Liver (tissue), 9 donors: Measurements from ENCODE around the gene RAB34. TPM values are rescaled to one million over a fixed set of nuclear protein-coding genes. Genes with fewer than 3 reads are reported as not detected.

Experiments used
- DNase-seq: peaks from one replicate; pipeline ENCODE4 v3.0.0-alpha.2; 2017; ENCODE audit warnings: low spot score
- H3K27ac ChIP-seq, 2 donors: one replicate each; pipeline ENCODE4 v1.7.0; 2013; ENCODE audit warnings: inconsistent platforms in 2 of 2, low read length in 2 of 2, control low read depth in 1 of 2, low read depth in 1 of 2, mild to moderate bottlenecking in 1 of 2
- H3K27me3 ChIP-seq, 4 donors: one replicate each; pipeline versions ENCODE4 v1.6.1 to v1.7.0; 2013; ENCODE audit warnings: low read length in 3 of 4, inconsistent platforms in 1 of 4, mild to moderate bottlenecking in 1 of 4, moderate library complexity in 1 of 4; ENCODE audit not compliant: control insufficient read depth in 4 of 4, insufficient read depth in 4 of 4
- H3K36me3 ChIP-seq, 4 donors: one replicate each; pipeline versions ENCODE4 v1.6.1 to v1.7.0; 2013; ENCODE audit warnings: low read length in 3 of 4, mild to moderate bottlenecking in 3 of 4, low read depth in 1 of 4, moderate library complexity in 1 of 4; ENCODE audit not compliant: control insufficient read depth in 4 of 4, insufficient read depth in 3 of 4
- H3K4me1 ChIP-seq, 4 donors: one replicate each; pipeline versions ENCODE4 v1.6.1 to v1.7.0; 2013; ENCODE audit warnings: low read length in 3 of 4, mild to moderate bottlenecking in 3 of 4, moderate library complexity in 1 of 4; ENCODE audit not compliant: control insufficient read depth in 4 of 4, insufficient read depth in 4 of 4
- H3K4me3 ChIP-seq, 3 donors: one replicate each; pipeline versions ENCODE4 v1.6.1 to v1.7.0; 2013; ENCODE audit warnings: low read length in 3 of 3, control low read depth in 1 of 3, low read depth in 1 of 3, mild to moderate bottlenecking in 1 of 3
- H3K9ac ChIP-seq, 2 donors: one replicate each; pipeline ENCODE4 v1.7.0; 2013; ENCODE audit warnings: low read length in 2 of 2, mild to moderate bottlenecking in 2 of 2, moderate library complexity in 2 of 2, control low read depth in 1 of 2, low read depth in 1 of 2
- H3K9me3 ChIP-seq, 4 donors: one replicate each; pipeline versions ENCODE4 v1.6.1 to v1.7.0; 2013; ENCODE audit warnings: low read length in 3 of 4; ENCODE audit not compliant: control insufficient read depth in 4 of 4
- CTCF ChIP-seq: fragments of 150-350 bp; IDR thresholded peaks from 2 replicates; pipeline ENCODE4 v1.5.1; 2017; ENCODE audit warnings: improper control_type of control experiment, low read depth, low read length; ENCODE audit not compliant: missing input control
- EGR1 ChIP-seq, 2 donors: IDR thresholded peaks; 2 replicates each; pipeline ENCODE4 v1.6.1; 2016 to 2018; ENCODE audit warnings: antibody characterized with exemption in 2 of 2, low read depth in 2 of 2
- FOXA1 ChIP-seq: IDR thresholded peaks from 2 replicates; pipeline ENCODE4 v1.6.1; 2016; ENCODE audit warnings: antibody characterized with exemption
- FOXA2 ChIP-seq: IDR thresholded peaks from 2 replicates; pipeline ENCODE4 v1.6.1; 2016; ENCODE audit warnings: antibody characterized with exemption
- GABPA ChIP-seq, 2 donors: IDR thresholded peaks in 1 of 2; conservative IDR thresholded peaks in 1 of 2; 2 replicates each; pipeline ENCODE4 v1.6.1; 2016; ENCODE audit warnings: antibody characterized with exemption in 2 of 2, mild to moderate bottlenecking in 1 of 2, moderate library complexity in 1 of 2
- HNF4A ChIP-seq, 2 donors: conservative IDR thresholded peaks; 2 replicates each; pipeline ENCODE4 v1.6.1; 2016; ENCODE audit warnings: antibody characterized with exemption in 2 of 2, mild to moderate bottlenecking in 2 of 2
- HNF4G ChIP-seq: IDR thresholded peaks from 2 replicates; pipeline ENCODE4 v1.6.1; 2016; ENCODE audit warnings: antibody characterized with exemption
- JUND ChIP-seq, 2 donors: IDR thresholded peaks; 2 replicates each; pipeline ENCODE4 v1.6.1; 2016; ENCODE audit warnings: antibody characterized with exemption in 2 of 2
- NR2F2 ChIP-seq: IDR thresholded peaks from 2 replicates; pipeline ENCODE4 v1.6.1; 2016; ENCODE audit warnings: antibody characterized with exemption
- RAD21 ChIP-seq, 2 donors: IDR thresholded peaks; 2 replicates each; pipeline ENCODE4 v1.6.1; 2016; ENCODE audit warnings: antibody characterized with exemption in 2 of 2, mild to moderate bottlenecking in 2 of 2
- RXRA ChIP-seq, 2 donors: IDR thresholded peaks; 2 replicates each; pipeline ENCODE4 v1.6.1; 2017 to 2018; ENCODE audit warnings: antibody characterized with exemption in 2 of 2, mild to moderate bottlenecking in 1 of 2
- SP1 ChIP-seq: IDR thresholded peaks from 2 replicates; pipeline ENCODE4 v1.6.1; 2018; ENCODE audit warnings: antibody characterized with exemption, mild to moderate bottlenecking
- TAF1 ChIP-seq: conservative IDR thresholded peaks from 2 replicates; pipeline ENCODE4 v1.6.1; 2016; ENCODE audit warnings: antibody characterized with exemption, mild to moderate bottlenecking
- YY1 ChIP-seq: IDR thresholded peaks from 2 replicates; pipeline ENCODE4 v1.6.1; 2016; ENCODE audit warnings: antibody characterized with exemption, mild to moderate bottlenecking
- WGBS: extraction: QIAGEN DNeasy Blood & Tissue Kit; methylation state at CpG from one replicate; pipeline ENCODE4 v1.1.7; 2013; 5-methylcytosine and 5-hydroxymethylcytosine counted together
- polyA plus RNA-seq, 2 donors: library from polyadenylated mRNA; stranded (reverse) in 1 of 2; unstranded in 1 of 2; fragments of 200-250 nt in 1 of 2; fragments of >200 nt in 1 of 2; fragmentation: Nextera tagmentation in 1 of 2; extraction: Ambion mirVana in 1 of 2; gene quantifications; one replicate each; pipeline versions ENCODE4 v1.2.1 to v1.2.3, GENCODE V29; 2013 to 2015
- total RNA-seq, 2 donors: library from RNA; depleted of rRNA; stranded (reverse); fragments of >200 nt; gene quantifications; one replicate each; pipeline ENCODE4 v1.2.3, GENCODE V29; 2014
- TF ChIP-seq, protein P1 (sequence below): IDR thresholded peaks from 2 replicates; pipeline ENCODE4 v1.6.1; 2016; ENCODE audit warnings: antibody characterized with exemption, mild to moderate bottlenecking
- TF ChIP-seq, protein P2 (sequence below): IDR thresholded peaks from 2 replicates; pipeline ENCODE4 v1.6.1; 2016; ENCODE audit warnings: antibody characterized with exemption
- donor health status: healthy.
- donor health status: healthy.
- donor health status: healthy.
- donor health status: healthy.
- donor health status: healthy.

Gene RAB34
- total and polyA plus RNA-seq, 4 donors, result 4.5 to 14.3 (median 7.6) TPM

- H3K4me3 ChIP-seq, result no peak overlapping the region
- TF ChIP-seq, protein P1, sequence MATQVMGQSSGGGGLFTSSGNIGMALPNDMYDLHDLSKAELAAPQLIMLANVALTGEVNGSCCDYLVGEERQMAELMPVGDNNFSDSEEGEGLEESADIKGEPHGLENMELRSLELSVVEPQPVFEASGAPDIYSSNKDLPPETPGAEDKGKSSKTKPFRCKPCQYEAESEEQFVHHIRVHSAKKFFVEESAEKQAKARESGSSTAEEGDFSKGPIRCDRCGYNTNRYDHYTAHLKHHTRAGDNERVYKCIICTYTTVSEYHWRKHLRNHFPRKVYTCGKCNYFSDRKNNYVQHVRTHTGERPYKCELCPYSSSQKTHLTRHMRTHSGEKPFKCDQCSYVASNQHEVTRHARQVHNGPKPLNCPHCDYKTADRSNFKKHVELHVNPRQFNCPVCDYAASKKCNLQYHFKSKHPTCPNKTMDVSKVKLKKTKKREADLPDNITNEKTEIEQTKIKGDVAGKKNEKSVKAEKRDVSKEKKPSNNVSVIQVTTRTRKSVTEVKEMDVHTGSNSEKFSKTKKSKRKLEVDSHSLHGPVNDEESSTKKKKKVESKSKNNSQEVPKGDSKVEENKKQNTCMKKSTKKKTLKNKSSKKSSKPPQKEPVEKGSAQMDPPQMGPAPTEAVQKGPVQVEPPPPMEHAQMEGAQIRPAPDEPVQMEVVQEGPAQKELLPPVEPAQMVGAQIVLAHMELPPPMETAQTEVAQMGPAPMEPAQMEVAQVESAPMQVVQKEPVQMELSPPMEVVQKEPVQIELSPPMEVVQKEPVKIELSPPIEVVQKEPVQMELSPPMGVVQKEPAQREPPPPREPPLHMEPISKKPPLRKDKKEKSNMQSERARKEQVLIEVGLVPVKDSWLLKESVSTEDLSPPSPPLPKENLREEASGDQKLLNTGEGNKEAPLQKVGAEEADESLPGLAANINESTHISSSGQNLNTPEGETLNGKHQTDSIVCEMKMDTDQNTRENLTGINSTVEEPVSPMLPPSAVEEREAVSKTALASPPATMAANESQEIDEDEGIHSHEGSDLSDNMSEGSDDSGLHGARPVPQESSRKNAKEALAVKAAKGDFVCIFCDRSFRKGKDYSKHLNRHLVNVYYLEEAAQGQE, result no peak
- TF ChIP-seq SP1 (no peak), RAD21 (IDR thresholded peaks at IDR 0.05) (no peak), NR2F2 (no peak), JUND (IDR thresholded peaks at IDR 0.05) (no peak), TAF1 (no peak), CTCF (no peak), HNF4A (conservative IDR thresholded peaks at IDR 0.05) (no peak), EGR1 (IDR thresholded peaks at IDR 0.05; ENCODE audit: low read depth in 2 of 2) (no peak), RXRA (IDR thresholded peaks at IDR 0.05) (no peak), FOXA2 (no peak), YY1 (no peak), GABPA (IDR thresholded peaks at IDR 0.05 in 1 of 2, conservative IDR thresholded peaks at IDR 0.05 in 1 of 2) (no peak), FOXA1 (no peak)
- TF ChIP-seq, protein P2, sequence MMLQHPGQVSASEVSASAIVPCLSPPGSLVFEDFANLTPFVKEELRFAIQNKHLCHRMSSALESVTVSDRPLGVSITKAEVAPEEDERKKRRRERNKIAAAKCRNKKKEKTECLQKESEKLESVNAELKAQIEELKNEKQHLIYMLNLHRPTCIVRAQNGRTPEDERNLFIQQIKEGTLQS, result no peak
- H3K27me3 ChIP-seq, result no peaks in the 10 kb centered on the region
- no peak overlapping the region for H3K9ac ChIP-seq
- no peak for DNase-seq
- 68% methylated on average over 7 of the region's 7 CpGs for WGBS
- peaks cover 2 to 28% (median 12%) of the 10 kb centered on the region in 4 donors for H3K36me3 ChIP-seq
- no peak overlapping the region for H3K27ac ChIP-seq
- H3K9me3 ChIP-seq, result no peaks in the 10 kb centered on the region
- H3K4me1 ChIP-seq, result peaks cover 1 to 11% (median 6%) of the 10 kb centered on the region in 4 donors
Observed at GRCh38 chr17:28706471-28707338, 11.0 kb downstream of the RAB34 start.

DNA sequence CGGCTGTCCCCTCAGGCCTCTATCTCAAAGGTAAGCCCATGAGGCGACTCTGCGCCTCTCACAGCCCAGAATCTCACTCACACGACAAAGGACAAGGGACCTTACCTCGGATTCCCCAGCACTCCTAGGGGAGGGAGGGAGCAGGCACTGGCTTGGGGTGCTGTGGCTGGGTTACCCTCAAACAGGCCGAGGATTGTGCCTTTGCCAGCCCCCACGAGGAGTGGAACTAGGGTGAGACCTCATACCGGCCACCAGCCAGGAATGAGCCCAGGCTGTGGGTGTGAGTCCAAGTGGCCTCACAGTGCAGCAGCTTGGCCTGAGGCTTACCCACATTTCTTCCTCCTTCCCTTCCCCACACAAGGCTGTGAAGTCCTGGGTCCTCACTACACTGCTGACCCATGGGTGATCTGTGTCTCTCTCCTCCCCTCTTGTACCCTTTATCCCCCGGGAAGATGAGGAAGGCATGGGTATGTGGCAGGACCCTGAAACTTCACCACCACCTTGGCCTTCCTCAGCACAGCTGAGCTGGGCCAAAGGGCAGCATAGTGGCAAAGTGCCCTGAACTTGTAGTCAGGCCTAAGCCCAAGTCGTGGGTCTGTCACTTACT, 11.8 kb downstream of the RAB34 start:
- no peak overlapping the region for H3K9ac ChIP-seq
- H3K9me3 ChIP-seq, result no peaks in the 10 kb centered on the region
- H3K4me1 ChIP-seq, result peaks cover 0 to 4% (median 2%) of the 10 kb centered on the region in 4 donors
- H3K4me3 ChIP-seq, result no peak overlapping the region
- 86% methylated on average over 10 of the region's 10 CpGs for WGBS
- TF ChIP-seq HNF4G, result no peak
- TF ChIP-seq RXRA (IDR thresholded peaks at IDR 0.05), result no peak
- no peak for TF ChIP-seq SP1
- TF ChIP-seq RAD21 (IDR thresholded peaks at IDR 0.05), result no peak
- no peak for TF ChIP-seq NR2F2
- TF ChIP-seq GABPA (IDR thresholded peaks at IDR 0.05 in 1 of 2, conservative IDR thresholded peaks at IDR 0.05 in 1 of 2), result no peak
- no peak for TF ChIP-seq CTCF
- no peak for TF ChIP-seq HNF4A (conservative IDR thresholded peaks at IDR 0.05)
- TF ChIP-seq, protein P2, result no peak
- no peak for TF ChIP-seq YY1
- H3K27ac ChIP-seq, result no peak overlapping the region
- peaks cover 6 to 37% (median 20%) of the 10 kb centered on the region in 4 donors for H3K36me3 ChIP-seq
- DNase-seq, result no peak
- no peaks in the 10 kb centered on the region for H3K27me3 ChIP-seq
